ENCODE results near the gene CGN.

Gene CGN

DNA sequence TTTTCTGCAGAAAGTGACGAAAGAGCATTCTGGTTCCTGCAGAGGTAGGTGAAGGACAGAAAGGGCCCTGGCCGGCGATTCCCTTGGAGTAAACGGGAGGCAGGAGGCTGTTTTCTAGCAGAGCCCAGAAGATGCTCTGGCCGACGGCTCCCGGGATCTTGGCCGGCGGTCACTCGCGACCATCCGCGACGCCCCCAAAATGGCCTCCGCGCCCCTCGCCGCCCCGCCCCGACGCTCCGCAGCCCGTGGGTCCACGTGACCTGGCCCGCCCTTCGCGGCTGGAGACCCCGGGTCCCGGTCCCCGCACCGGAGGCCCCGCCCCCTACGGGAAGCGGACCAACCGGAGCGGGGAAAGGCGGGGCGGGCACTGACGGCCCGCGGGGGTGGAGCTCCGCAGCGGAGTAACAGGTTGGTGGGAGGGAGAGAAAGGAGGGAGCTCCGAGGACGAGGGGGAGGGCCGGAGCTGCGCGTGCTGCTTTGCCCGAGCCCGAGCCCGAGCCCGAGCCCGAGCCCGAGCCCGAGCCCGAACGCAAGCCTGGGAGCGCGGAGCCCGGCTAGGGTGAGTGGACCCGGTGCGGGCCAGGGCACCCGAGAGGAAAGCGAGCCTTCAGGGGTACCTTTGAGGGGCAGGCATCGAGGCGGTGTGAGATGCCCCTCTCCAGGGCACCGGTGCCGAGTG, at the start of gene CGN (continued):
- TF ChIP-seq, protein P1, sequence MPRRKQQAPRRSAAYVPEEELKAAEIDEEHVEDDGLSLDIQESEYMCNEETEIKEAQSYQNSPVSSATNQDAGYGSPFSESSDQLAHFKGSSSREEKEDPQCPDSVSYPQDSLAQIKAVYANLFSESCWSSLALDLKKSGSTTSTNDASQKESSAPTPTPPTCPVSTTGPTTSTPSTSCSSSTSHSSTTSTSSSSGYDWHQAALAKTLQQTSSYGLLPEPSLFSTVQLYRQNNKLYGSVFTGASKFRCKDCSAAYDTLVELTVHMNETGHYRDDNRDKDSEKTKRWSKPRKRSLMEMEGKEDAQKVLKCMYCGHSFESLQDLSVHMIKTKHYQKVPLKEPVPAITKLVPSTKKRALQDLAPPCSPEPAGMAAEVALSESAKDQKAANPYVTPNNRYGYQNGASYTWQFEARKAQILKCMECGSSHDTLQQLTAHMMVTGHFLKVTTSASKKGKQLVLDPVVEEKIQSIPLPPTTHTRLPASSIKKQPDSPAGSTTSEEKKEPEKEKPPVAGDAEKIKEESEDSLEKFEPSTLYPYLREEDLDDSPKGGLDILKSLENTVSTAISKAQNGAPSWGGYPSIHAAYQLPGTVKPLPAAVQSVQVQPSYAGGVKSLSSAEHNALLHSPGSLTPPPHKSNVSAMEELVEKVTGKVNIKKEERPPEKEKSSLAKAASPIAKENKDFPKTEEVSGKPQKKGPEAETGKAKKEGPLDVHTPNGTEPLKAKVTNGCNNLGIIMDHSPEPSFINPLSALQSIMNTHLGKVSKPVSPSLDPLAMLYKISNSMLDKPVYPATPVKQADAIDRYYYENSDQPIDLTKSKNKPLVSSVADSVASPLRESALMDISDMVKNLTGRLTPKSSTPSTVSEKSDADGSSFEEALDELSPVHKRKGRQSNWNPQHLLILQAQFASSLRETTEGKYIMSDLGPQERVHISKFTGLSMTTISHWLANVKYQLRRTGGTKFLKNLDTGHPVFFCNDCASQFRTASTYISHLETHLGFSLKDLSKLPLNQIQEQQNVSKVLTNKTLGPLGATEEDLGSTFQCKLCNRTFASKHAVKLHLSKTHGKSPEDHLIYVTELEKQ (tag by site-specific recombination; IDR thresholded peaks at IDR 0.05; ENCODE audit: borderline replicate concordance), result no peak
- TF ChIP-seq SALL2 (tag by site-specific recombination; IDR thresholded peaks at IDR 0.05; ENCODE audit: borderline replicate concordance), result no peak
- no peak for TF ChIP-seq MYNN (tag by site-specific recombination; IDR thresholded peaks at IDR 0.05; ENCODE audit: borderline replicate concordance)
- peak; percentile 100 for TF ChIP-seq SCRT2 (tag by site-specific recombination; IDR thresholded peaks at IDR 0.05)
- TF ChIP-seq ZSCAN16 (tag by site-specific recombination; IDR thresholded peaks at IDR 0.05), result no peak
- TF ChIP-seq, protein P2, sequence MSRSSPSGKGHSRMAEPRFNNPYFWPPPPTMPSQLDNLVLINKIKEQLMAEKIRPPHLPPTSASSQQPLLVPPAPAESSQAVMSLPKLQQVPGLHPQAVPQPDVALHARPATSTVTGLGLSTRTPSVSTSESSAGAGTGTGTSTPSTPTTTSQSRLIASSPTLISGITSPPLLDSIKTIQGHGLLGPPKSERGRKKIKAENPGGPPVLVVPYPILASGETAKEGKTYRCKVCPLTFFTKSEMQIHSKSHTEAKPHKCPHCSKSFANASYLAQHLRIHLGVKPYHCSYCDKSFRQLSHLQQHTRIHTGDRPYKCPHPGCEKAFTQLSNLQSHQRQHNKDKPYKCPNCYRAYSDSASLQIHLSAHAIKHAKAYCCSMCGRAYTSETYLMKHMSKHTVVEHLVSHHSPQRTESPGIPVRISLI (tag by site-specific recombination; IDR thresholded peaks at IDR 0.05), result no peak
- no peak for TF ChIP-seq ZFP41 (tag by site-specific recombination; IDR thresholded peaks at IDR 0.05; ENCODE audit: borderline replicate concordance)
- TF ChIP-seq ZNF473 (tag by site-specific recombination; IDR thresholded peaks at IDR 0.05), result no peak
- TF ChIP-seq ZNF202 (tag by site-specific recombination; IDR thresholded peaks at IDR 0.05; ENCODE audit: borderline replicate concordance), result no peak
- no peak for TF ChIP-seq ZNF623 (tag by site-specific recombination; IDR thresholded peaks at IDR 0.05)
- no peak for TF ChIP-seq ZNF664 (tag by site-specific recombination; IDR thresholded peaks at IDR 0.05)
- no peak for TF ChIP-seq ZNF48 (tag by site-specific recombination; IDR thresholded peaks at IDR 0.05)
- TF ChIP-seq ZNF660 (tag by site-specific recombination; IDR thresholded peaks at IDR 0.05), result no peak
- TF ChIP-seq, protein P3, sequence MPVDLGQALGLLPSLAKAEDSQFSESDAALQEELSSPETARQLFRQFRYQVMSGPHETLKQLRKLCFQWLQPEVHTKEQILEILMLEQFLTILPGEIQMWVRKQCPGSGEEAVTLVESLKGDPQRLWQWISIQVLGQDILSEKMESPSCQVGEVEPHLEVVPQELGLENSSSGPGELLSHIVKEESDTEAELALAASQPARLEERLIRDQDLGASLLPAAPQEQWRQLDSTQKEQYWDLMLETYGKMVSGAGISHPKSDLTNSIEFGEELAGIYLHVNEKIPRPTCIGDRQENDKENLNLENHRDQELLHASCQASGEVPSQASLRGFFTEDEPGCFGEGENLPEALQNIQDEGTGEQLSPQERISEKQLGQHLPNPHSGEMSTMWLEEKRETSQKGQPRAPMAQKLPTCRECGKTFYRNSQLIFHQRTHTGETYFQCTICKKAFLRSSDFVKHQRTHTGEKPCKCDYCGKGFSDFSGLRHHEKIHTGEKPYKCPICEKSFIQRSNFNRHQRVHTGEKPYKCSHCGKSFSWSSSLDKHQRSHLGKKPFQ (tag by site-specific recombination; IDR thresholded peaks at IDR 0.05), result no peak
- TF ChIP-seq, protein P4, sequence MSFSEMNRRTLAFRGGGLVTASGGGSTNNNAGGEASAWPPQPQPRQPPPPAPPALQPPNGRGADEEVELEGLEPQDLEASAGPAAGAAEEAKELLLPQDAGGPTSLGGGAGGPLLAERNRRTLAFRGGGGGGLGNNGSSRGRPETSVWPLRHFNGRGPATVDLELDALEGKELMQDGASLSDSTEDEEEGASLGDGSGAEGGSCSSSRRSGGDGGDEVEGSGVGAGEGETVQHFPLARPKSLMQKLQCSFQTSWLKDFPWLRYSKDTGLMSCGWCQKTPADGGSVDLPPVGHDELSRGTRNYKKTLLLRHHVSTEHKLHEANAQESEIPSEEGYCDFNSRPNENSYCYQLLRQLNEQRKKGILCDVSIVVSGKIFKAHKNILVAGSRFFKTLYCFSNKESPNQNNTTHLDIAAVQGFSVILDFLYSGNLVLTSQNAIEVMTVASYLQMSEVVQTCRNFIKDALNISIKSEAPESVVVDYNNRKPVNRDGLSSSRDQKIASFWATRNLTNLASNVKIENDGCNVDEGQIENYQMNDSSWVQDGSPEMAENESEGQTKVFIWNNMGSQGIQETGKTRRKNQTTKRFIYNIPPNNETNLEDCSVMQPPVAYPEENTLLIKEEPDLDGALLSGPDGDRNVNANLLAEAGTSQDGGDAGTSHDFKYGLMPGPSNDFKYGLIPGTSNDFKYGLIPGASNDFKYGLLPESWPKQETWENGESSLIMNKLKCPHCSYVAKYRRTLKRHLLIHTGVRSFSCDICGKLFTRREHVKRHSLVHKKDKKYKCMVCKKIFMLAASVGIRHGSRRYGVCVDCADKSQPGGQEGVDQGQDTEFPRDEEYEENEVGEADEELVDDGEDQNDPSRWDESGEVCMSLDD (tag by site-specific recombination; IDR thresholded peaks at IDR 0.05), result peak; percentile 46; the same call in 1 of the 2 replicates
- TF ChIP-seq, protein P5, sequence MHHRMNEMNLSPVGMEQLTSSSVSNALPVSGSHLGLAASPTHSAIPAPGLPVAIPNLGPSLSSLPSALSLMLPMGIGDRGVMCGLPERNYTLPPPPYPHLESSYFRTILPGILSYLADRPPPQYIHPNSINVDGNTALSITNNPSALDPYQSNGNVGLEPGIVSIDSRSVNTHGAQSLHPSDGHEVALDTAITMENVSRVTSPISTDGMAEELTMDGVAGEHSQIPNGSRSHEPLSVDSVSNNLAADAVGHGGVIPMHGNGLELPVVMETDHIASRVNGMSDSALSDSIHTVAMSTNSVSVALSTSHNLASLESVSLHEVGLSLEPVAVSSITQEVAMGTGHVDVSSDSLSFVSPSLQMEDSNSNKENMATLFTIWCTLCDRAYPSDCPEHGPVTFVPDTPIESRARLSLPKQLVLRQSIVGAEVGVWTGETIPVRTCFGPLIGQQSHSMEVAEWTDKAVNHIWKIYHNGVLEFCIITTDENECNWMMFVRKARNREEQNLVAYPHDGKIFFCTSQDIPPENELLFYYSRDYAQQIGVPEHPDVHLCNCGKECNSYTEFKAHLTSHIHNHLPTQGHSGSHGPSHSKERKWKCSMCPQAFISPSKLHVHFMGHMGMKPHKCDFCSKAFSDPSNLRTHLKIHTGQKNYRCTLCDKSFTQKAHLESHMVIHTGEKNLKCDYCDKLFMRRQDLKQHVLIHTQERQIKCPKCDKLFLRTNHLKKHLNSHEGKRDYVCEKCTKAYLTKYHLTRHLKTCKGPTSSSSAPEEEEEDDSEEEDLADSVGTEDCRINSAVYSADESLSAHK (tag by site-specific recombination; IDR thresholded peaks at IDR 0.05), result no peak
- TF ChIP-seq SETDB1 (IDR thresholded peaks at IDR 0.05; ENCODE audit: insufficient read length, low read length), result no peak
- TF ChIP-seq ZNF501 (tag by site-specific recombination; IDR thresholded peaks at IDR 0.05), result no peak; the same call in 1 of the 2 replicates
- TF ChIP-seq ZNF354C (tag by site-specific recombination; IDR thresholded peaks at IDR 0.05; ENCODE audit: borderline replicate concordance, low read depth), result no peak
- TF ChIP-seq, protein P6, sequence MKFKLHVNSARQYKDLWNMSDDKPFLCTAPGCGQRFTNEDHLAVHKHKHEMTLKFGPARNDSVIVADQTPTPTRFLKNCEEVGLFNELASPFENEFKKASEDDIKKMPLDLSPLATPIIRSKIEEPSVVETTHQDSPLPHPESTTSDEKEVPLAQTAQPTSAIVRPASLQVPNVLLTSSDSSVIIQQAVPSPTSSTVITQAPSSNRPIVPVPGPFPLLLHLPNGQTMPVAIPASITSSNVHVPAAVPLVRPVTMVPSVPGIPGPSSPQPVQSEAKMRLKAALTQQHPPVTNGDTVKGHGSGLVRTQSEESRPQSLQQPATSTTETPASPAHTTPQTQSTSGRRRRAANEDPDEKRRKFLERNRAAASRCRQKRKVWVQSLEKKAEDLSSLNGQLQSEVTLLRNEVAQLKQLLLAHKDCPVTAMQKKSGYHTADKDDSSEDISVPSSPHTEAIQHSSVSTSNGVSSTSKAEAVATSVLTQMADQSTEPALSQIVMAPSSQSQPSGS (tag by site-specific recombination; IDR thresholded peaks at IDR 0.05; ENCODE audit: low read depth), result no peak
- TF ChIP-seq ZNF621 (tag by site-specific recombination; IDR thresholded peaks at IDR 0.05), result no peak
- no peak for TF ChIP-seq ZNF654 (tag by site-specific recombination; IDR thresholded peaks at IDR 0.05; ENCODE audit: low read depth)
- no peak for TF ChIP-seq ZNF138 (tag by site-specific recombination; IDR thresholded peaks at IDR 0.05; ENCODE audit: borderline replicate concordance)
- no peak for TF ChIP-seq TCF7L2 (IDR thresholded peaks at IDR 0.05; ENCODE audit: borderline replicate concordance, low read depth, low read length)
- no peak for TF ChIP-seq ZNF133 (tag by site-specific recombination; IDR thresholded peaks at IDR 0.05)
- no peak for TF ChIP-seq ZNF394 (tag by site-specific recombination; IDR thresholded peaks at IDR 0.05; ENCODE audit: borderline replicate concordance)
- peak; percentile 72; the same call in 1 of the 2 replicates for TF ChIP-seq BCL11B (tag by site-specific recombination; IDR thresholded peaks at IDR 0.05; ENCODE audit: low read depth)

Data from HEK293 (cell line).